K562 (cell line): Measurements from ENCODE around the gene MAN1B1. TPM values are rescaled to one million over a fixed set of nuclear protein-coding genes. Genes with fewer than 3 reads are reported as not detected.
A peak's percentile ranks its signal among the peaks of the same experiment; 100 is the strongest.

Experiments used
- ATF4 ChIP-seq: fragments of 450-650 bp; formaldehyde crosslinking; IDR thresholded peaks from 2 replicates; pipeline ENCODE4 v1.4.0; 2022; ENCODE audit warnings: mild to moderate bottlenecking, moderate library complexity
- CREB3L1 ChIP-seq: fragments of 450-650 bp; IDR thresholded peaks from 2 replicates; pipeline ENCODE4 v1.6.1; 2014; ENCODE audit warnings: low read depth, mild to moderate bottlenecking, moderate library complexity, borderline replicate concordance
- MGA ChIP-seq: fragments of 450-650 bp; IDR thresholded peaks from 2 replicates; pipeline ENCODE4 v1.6.1; 2016; ENCODE audit warnings: mild to moderate bottlenecking, moderate library complexity
- NFIC ChIP-seq: fragments of 450-650 bp; IDR thresholded peaks from 2 replicates; pipeline ENCODE4 v1.6.1; 2017; ENCODE audit warnings: mild to moderate bottlenecking, inconsistent platforms
- NR2C1 ChIP-seq, 2 experiments: fragments of 450-650 bp; IDR thresholded peaks; 2 replicates each; pipeline ENCODE4 v1.6.1; 2017; ENCODE audit warnings: mild to moderate bottlenecking in 2 of 2, antibody characterized with exemption in 1 of 2, inconsistent platforms in 1 of 2, missing compliant biosample characterization in 1 of 2, missing genetic modification characterization in 1 of 2
- ZNF175 ChIP-seq: fragments of 200-800 bp; sonication (Bioruptor generic); IDR thresholded peaks from 2 replicates; pipeline ENCODE4 v1.6.1; 2016; ENCODE audit warnings: low read depth, mild to moderate bottlenecking, missing genetic modification characterization, missing compliant biosample characterization
- polyA plus RNA-seq, 8 experiments: library from polyadenylated mRNA; depleted of rRNA in 4 of 8; stranded (reverse) in 5 of 8; unstranded in 3 of 8; fragments of >200 nt; fragmentation: Nextera tagmentation in 2 of 8; fragmentation: Illumina TruSeq in 1 of 8; extraction: Ambion mirVana in 2 of 8; extraction: Trizol in 1 of 8; gene quantifications; 2 replicates each; pipeline versions ENCODE4 v1.2.1 to v1.2.3, GENCODE V29; 2011 to 2014; ENCODE audit warnings: inconsistent platforms in 1 of 8, missing spikeins in 1 of 8
- total RNA-seq, 7 experiments: library from RNA; depleted of rRNA in 6 of 7; stranded (reverse); fragments of >200 nt in 6 of 7; fragmentation: Illumina TruSeq in 2 of 7; extraction: Trizol in 2 of 7; gene quantifications; 2 replicates each; pipeline versions ENCODE4 v1.2.1 to v1.2.3, GENCODE V29; 2011 to 2021; ENCODE audit warnings: low replicate concordance in 1 of 7
- TF ChIP-seq, protein P1 (sequence below), 3 experiments: fragments of 200-800 bp in 1 of 3; sonication (Bioruptor generic) in 1 of 3; sonication (generic) in 1 of 3; formaldehyde crosslinking in 1 of 3; IDR thresholded peaks; 2 replicates each; pipeline versions ENCODE4 v1.6.1 to v1.8.0; 2016 to 2022; ENCODE audit warnings: mild to moderate bottlenecking in 2 of 3, missing compliant biosample characterization in 2 of 3, missing genetic modification characterization in 2 of 3, missing genetic modification reagents in 1 of 3

Gene MAN1B1
- total and polyA plus RNA-seq, 9 of the 15 experiments (the other 6 are each of a cell fraction or from before 2014, with no cell fraction given) = 0.55 to 36.6 (median 27.3) TPM

- TF ChIP-seq, protein P1, sequence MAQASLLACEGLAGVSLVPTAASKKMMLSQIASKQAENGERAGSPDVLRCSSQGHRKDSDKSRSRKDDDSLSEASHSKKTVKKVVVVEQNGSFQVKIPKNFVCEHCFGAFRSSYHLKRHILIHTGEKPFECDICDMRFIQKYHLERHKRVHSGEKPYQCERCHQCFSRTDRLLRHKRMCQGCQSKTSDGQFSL (CRISPR knock-in tag; IDR thresholded peaks at IDR 0.05) = 0 out of 2 replicates have a peak, but pooled peaks have one; percentile 1
- TF ChIP-seq, protein P1 (tag; IDR thresholded peaks at IDR 0.05) = no peak
- TF ChIP-seq NR2C1 (IDR thresholded peaks at IDR 0.05) (no peak), NR2C1 (tag; IDR thresholded peaks at IDR 0.05) (no peak), MGA (peak; percentile 56), ATF4 (CRISPR knock-in tag) (no peak), ZNF175 (CRISPR knock-in tag) (0 out of 2 replicates have a peak, but pooled peaks have one; percentile 13), CREB3L1 (0 out of 2 replicates have a peak, but pooled peaks have one; percentile 2), NFIC (no peak)
- TF ChIP-seq, all 486 proteins: peak for 20
Observed at GRCh38 chr9:137128862-137129455, 42.2 kb downstream of the MAN1B1 start (continued).
